GM10266 (cell line): Measurements from ENCODE around the gene SNAP25.

Experiments
- DNase-seq: peaks from one replicate; pipeline ENCODE4 v3.0.0; 2012; ENCODE audit errors: extremely low spot score
- TF ChIP-seq, protein P1 (sequence below): IDR thresholded peaks from 2 replicates; pipeline ENCODE4 v1.5.1; 2012; ENCODE audit warnings: mild to moderate bottlenecking, low read depth; ENCODE audit not compliant: control insufficient read depth, insufficient read depth; ENCODE audit errors: missing control alignments

SNAP25 gene

DNA sequence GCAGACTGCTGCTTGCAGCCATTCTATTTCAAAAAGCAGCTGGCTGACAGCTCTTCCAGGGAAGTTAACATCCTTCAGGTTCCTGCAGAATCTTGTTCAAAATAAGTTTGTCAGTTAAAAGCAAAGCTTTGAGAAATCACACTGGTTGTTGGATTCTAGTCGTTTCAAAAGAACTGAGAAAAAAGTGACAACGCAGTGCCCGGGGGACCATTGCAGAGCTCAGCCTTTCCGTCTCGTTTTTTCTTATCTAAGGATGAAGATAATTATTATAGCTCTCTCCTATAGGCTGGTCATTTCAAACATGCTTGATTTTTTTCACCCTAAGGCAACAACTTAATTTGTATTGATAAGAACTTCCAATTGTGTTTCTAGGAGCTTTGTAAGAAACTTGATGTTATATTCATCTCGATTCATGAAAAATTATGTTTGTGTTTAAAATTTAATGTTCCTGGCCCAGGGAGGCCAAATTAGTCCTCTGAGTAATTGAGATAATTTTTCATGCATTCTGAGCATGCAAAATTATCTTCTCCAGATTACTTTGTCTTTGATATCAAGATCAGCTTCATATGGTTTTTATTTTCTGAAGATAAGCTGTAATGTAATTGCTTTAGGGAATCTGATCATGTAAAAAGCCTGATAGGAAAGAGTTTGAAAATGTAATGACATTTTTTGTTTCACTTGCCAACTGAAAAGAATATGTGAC lies 58.4 kb downstream of the SNAP25 start:
- TF ChIP-seq, protein P1, sequence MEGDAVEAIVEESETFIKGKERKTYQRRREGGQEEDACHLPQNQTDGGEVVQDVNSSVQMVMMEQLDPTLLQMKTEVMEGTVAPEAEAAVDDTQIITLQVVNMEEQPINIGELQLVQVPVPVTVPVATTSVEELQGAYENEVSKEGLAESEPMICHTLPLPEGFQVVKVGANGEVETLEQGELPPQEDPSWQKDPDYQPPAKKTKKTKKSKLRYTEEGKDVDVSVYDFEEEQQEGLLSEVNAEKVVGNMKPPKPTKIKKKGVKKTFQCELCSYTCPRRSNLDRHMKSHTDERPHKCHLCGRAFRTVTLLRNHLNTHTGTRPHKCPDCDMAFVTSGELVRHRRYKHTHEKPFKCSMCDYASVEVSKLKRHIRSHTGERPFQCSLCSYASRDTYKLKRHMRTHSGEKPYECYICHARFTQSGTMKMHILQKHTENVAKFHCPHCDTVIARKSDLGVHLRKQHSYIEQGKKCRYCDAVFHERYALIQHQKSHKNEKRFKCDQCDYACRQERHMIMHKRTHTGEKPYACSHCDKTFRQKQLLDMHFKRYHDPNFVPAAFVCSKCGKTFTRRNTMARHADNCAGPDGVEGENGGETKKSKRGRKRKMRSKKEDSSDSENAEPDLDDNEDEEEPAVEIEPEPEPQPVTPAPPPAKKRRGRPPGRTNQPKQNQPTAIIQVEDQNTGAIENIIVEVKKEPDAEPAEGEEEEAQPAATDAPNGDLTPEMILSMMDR, result no peak
- DNase-seq, result no peak

DNA sequence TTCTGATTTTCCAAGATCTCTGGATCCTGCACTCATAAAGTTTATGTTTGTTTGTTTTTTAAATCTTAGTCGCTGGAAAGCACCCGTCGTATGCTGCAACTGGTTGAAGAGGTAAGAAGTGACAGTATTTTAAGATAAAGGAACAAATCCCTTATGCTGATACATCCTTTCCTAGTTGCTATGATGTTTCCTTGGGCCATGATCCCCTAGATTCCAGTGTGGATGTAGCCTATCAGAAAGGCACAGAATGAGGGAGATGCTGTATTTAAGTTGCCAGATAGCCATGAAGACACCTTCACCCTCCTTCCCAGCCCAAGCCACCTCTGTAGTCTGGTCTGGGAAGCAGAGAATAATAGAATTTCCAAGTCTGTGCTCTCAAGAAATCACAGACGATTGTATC lies 59.0 kb downstream of the SNAP25 start:
- no peak for DNase-seq
- TF ChIP-seq, protein P1, result no peak

DNA sequence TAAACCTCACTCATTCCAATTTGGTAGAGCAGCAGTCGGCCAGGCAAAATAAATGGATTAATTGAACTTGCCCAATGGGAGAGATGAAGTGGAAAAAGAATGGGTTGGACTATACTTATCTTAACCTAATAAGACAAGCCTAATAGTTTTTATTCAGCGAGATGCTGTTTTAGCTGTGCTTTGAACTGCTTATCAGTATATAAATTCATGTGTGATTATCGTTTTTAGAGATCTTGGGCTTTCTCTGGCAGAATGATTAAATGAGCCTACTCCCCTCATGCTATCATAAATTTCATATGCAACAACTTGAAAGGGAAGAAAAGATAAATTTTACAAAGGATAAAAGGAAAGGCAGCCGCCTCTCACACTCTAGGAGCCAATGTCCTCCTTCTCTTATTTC lies 59.8 kb downstream of the SNAP25 start:
- TF ChIP-seq, protein P1, result no peak
- DNase-seq, result no peak

DNA sequence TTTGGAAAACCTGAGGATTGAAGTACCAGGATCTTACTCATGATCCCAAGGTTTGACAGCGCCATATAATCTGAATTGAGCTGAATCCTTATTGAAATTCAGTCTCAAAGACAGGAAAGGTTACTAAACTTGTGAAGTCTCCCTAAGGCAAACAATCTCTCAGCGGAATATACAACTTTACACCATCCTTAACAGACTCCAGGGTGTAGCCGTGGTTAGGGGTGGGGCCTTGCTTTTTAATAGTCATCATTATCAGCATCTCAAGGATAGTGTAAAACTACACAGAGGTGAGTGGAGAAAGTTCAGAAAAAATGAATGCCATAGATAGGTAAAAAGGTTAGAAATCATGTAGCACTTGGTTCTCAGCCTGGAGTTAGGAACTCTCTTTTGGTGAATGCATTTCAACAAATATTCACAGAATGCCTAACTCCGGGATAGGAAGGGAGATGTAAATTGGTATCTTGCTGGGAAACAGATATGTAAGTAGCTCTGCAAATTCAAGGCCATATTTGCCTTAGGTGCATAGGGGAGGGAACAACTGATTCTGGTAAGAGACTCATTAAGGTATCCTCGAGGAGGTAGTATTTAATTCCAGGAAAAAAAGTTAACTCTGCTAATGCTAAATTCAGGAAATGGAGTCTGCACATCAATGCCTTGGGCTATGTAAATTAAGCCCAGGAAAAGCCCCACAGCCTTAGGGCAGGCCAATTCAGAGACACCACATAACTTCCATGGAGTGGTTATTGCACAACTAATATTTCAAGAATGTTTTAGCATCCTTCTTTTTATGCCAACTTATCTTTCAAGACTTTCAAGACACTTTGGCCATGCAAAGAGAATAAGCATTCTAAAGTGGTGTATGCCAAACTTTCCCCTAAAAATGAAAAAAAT lies 61.6 kb downstream of the SNAP25 start:
- DNase-seq, result no peak
- TF ChIP-seq, protein P1, result no peak

DNA sequence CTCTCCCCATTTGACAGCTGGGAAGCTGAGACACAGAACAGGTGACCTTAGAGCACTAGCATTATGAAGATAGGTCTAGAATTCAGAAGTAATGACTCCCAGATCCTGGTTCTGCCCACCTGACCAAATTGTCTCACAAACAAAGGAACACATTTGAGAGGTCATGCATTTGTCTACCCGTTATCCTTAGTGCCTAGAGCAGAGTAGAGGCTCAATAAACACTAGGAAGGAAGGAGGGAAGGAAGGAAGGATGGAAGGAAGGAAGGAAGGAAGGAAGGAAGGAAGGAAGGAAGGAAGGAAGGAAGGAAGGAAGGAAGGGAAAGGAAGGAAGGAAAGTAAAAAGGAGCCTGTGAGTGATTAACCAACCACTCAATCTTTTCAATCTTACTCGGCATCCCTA lies 63.3 kb downstream of the SNAP25 start:
- DNase-seq, result no peak
- TF ChIP-seq, protein P1, result no peak

DNA sequence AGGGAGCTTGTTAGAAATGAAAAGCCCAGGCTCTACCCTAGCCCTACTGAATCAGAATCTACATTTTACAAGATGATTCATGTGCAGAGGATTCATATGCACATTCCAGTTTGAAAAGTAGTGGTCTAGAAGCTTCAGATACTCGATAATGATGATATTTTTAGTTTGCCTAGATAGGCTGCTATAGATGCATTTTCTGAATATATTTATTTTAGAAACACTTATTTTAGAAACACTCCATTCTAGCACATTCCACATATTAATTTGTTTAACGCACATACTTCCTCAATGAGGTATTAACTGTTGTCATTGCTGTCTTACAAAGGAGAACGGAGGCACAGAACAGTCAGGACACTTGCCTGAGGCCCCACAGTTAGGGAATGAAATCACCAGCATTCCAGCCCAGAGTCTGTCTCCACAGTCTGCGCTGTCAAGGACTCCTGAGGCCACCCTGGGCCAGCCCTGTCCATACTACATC lies 64.4 kb downstream of the SNAP25 start:
- DNase-seq, result no peak
- TF ChIP-seq, protein P1, result no peak

DNA sequence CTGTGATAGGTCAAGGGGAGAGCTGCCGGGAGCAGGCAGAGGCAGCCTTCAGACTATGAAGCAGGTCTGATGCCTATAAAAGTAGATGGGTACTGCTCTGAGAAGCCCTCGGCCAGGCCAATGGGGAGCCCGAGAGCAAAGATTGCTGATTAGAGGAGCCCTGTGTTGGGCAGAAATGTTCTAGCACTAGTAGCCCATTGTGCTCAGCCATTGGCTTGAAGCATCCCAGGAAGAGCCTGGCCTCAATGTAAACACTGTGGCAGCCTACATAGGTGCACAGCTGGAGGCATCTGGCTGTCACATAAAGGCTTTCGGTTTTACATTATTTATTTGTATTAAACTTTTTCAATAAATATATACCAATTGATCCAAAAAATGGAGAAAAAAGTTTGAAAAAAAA lies 67.7 kb downstream of the SNAP25 start:
- no peak for DNase-seq
- TF ChIP-seq, protein P1, result no peak
